Liver (tissue), 9 donors: Measurements from ENCODE around the gene ACACB. TPM values are rescaled to one million over a fixed set of nuclear protein-coding genes. Genes with fewer than 3 reads are reported as not detected.

ENCODE experiments used
- DNase-seq: peaks from one replicate; pipeline ENCODE4 v3.0.0-alpha.2; 2017; ENCODE audit warnings: low spot score
- H3K27ac ChIP-seq, 2 donors: one replicate each; pipeline ENCODE4 v1.7.0; 2013; ENCODE audit warnings: inconsistent platforms in 2 of 2, low read length in 2 of 2, control low read depth in 1 of 2, low read depth in 1 of 2, mild to moderate bottlenecking in 1 of 2
- H3K27me3 ChIP-seq, 4 donors: one replicate each; pipeline versions ENCODE4 v1.6.1 to v1.7.0; 2013; ENCODE audit warnings: low read length in 3 of 4, inconsistent platforms in 1 of 4, mild to moderate bottlenecking in 1 of 4, moderate library complexity in 1 of 4; ENCODE audit not compliant: control insufficient read depth in 4 of 4, insufficient read depth in 4 of 4
- H3K36me3 ChIP-seq, 4 donors: one replicate each; pipeline versions ENCODE4 v1.6.1 to v1.7.0; 2013; ENCODE audit warnings: low read length in 3 of 4, mild to moderate bottlenecking in 3 of 4, low read depth in 1 of 4, moderate library complexity in 1 of 4; ENCODE audit not compliant: control insufficient read depth in 4 of 4, insufficient read depth in 3 of 4
- H3K4me1 ChIP-seq, 4 donors: one replicate each; pipeline versions ENCODE4 v1.6.1 to v1.7.0; 2013; ENCODE audit warnings: low read length in 3 of 4, mild to moderate bottlenecking in 3 of 4, moderate library complexity in 1 of 4; ENCODE audit not compliant: control insufficient read depth in 4 of 4, insufficient read depth in 4 of 4
- H3K4me3 ChIP-seq, 3 donors: one replicate each; pipeline versions ENCODE4 v1.6.1 to v1.7.0; 2013; ENCODE audit warnings: low read length in 3 of 3, control low read depth in 1 of 3, low read depth in 1 of 3, mild to moderate bottlenecking in 1 of 3
- H3K9ac ChIP-seq, 2 donors: one replicate each; pipeline ENCODE4 v1.7.0; 2013; ENCODE audit warnings: low read length in 2 of 2, mild to moderate bottlenecking in 2 of 2, moderate library complexity in 2 of 2, control low read depth in 1 of 2, low read depth in 1 of 2
- H3K9me3 ChIP-seq, 4 donors: one replicate each; pipeline versions ENCODE4 v1.6.1 to v1.7.0; 2013; ENCODE audit warnings: low read length in 3 of 4; ENCODE audit not compliant: control insufficient read depth in 4 of 4
- EGR1 ChIP-seq, 2 donors: IDR thresholded peaks; 2 replicates each; pipeline ENCODE4 v1.6.1; 2016 to 2018; ENCODE audit warnings: antibody characterized with exemption in 2 of 2, low read depth in 2 of 2
- FOXA1 ChIP-seq: IDR thresholded peaks from 2 replicates; pipeline ENCODE4 v1.6.1; 2016; ENCODE audit warnings: antibody characterized with exemption
- FOXA2 ChIP-seq: IDR thresholded peaks from 2 replicates; pipeline ENCODE4 v1.6.1; 2016; ENCODE audit warnings: antibody characterized with exemption
- HNF4A ChIP-seq, 2 donors: conservative IDR thresholded peaks; 2 replicates each; pipeline ENCODE4 v1.6.1; 2016; ENCODE audit warnings: antibody characterized with exemption in 2 of 2, mild to moderate bottlenecking in 2 of 2
- HNF4G ChIP-seq: IDR thresholded peaks from 2 replicates; pipeline ENCODE4 v1.6.1; 2016; ENCODE audit warnings: antibody characterized with exemption
- JUND ChIP-seq, 2 donors: IDR thresholded peaks; 2 replicates each; pipeline ENCODE4 v1.6.1; 2016; ENCODE audit warnings: antibody characterized with exemption in 2 of 2
- NR2F2 ChIP-seq: IDR thresholded peaks from 2 replicates; pipeline ENCODE4 v1.6.1; 2016; ENCODE audit warnings: antibody characterized with exemption
- RAD21 ChIP-seq, 2 donors: IDR thresholded peaks; 2 replicates each; pipeline ENCODE4 v1.6.1; 2016; ENCODE audit warnings: antibody characterized with exemption in 2 of 2, mild to moderate bottlenecking in 2 of 2
- REST ChIP-seq: IDR thresholded peaks from 2 replicates; pipeline ENCODE4 v1.6.1; 2016; ENCODE audit warnings: antibody characterized with exemption, mild to moderate bottlenecking
- RXRA ChIP-seq, 2 donors: IDR thresholded peaks; 2 replicates each; pipeline ENCODE4 v1.6.1; 2017 to 2018; ENCODE audit warnings: antibody characterized with exemption in 2 of 2, mild to moderate bottlenecking in 1 of 2
- SP1 ChIP-seq: IDR thresholded peaks from 2 replicates; pipeline ENCODE4 v1.6.1; 2018; ENCODE audit warnings: antibody characterized with exemption, mild to moderate bottlenecking
- TAF1 ChIP-seq: conservative IDR thresholded peaks from 2 replicates; pipeline ENCODE4 v1.6.1; 2016; ENCODE audit warnings: antibody characterized with exemption, mild to moderate bottlenecking
- YY1 ChIP-seq: IDR thresholded peaks from 2 replicates; pipeline ENCODE4 v1.6.1; 2016; ENCODE audit warnings: antibody characterized with exemption, mild to moderate bottlenecking
- ZBTB33 ChIP-seq: IDR thresholded peaks from 2 replicates; pipeline ENCODE4 v1.6.1; 2016; ENCODE audit warnings: antibody characterized with exemption
- WGBS: extraction: QIAGEN DNeasy Blood & Tissue Kit; methylation state at CpG from one replicate; pipeline ENCODE4 v1.1.7; 2013; 5-methylcytosine and 5-hydroxymethylcytosine counted together
- polyA plus RNA-seq, 2 donors: library from polyadenylated mRNA; stranded (reverse) in 1 of 2; unstranded in 1 of 2; fragments of 200-250 nt in 1 of 2; fragments of >200 nt in 1 of 2; fragmentation: Nextera tagmentation in 1 of 2; extraction: Ambion mirVana in 1 of 2; gene quantifications; one replicate each; pipeline versions ENCODE4 v1.2.1 to v1.2.3, GENCODE V29; 2013 to 2015
- total RNA-seq, 2 donors: library from RNA; depleted of rRNA; stranded (reverse); fragments of >200 nt; gene quantifications; one replicate each; pipeline ENCODE4 v1.2.3, GENCODE V29; 2014
- TF ChIP-seq, protein P1 (sequence below): IDR thresholded peaks from 2 replicates; pipeline ENCODE4 v1.6.1; 2016; ENCODE audit warnings: antibody characterized with exemption
- TF ChIP-seq, protein P2 (sequence below): IDR thresholded peaks from 2 replicates; pipeline ENCODE4 v1.6.1; 2016; ENCODE audit warnings: antibody characterized with exemption
- TF ChIP-seq, protein P3 (sequence below): fragments of 150-350 bp; IDR thresholded peaks from 2 replicates; pipeline ENCODE4 v1.5.1; 2017; ENCODE audit warnings: improper control_type of control experiment, low read depth, low read length; ENCODE audit not compliant: missing input control
- donor health status: healthy.
- donor health status: healthy.
- donor health status: healthy.
- donor health status: healthy.
- donor health status: healthy.

Gene ACACB
- total and polyA plus RNA-seq, 4 donors: 12.9 to 288 (median 52.1) TPM

DNA sequence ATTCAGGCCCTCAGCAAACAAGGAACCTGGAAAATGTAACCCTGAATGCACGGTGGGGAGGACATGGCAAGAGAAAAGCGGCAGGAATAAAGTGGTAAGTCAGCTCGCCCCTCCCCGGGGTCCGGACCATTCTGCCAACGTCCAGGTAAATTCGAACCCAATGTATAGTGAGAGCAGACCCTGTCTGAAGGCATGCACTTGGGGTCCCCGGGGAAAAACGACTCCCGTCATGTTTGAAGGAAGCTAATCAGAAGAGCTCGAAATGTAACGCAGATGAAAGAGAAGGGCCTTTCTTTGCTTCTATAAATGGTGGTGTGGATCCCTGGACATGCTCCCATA lies 193 bp downstream of the ACACB start:
- peak overlapping the region in 1 of 3 donors; percentile 18 for H3K4me3 ChIP-seq
- no peaks in the 10 kb centered on the region for H3K27me3 ChIP-seq
- no peak for DNase-seq
- peak overlapping the region; percentile 78 to 85 for H3K27ac ChIP-seq
- TF ChIP-seq SP1 (no peak), FOXA1 (no peak), YY1 (no peak), RXRA (IDR thresholded peaks at IDR 0.05) (no peak), EGR1 (IDR thresholded peaks at IDR 0.05; ENCODE audit: low read depth in 2 of 2) (no peak), HNF4G (no peak), TAF1 (no peak), REST (no peak), FOXA2 (no peak)
- TF ChIP-seq, protein P1, sequence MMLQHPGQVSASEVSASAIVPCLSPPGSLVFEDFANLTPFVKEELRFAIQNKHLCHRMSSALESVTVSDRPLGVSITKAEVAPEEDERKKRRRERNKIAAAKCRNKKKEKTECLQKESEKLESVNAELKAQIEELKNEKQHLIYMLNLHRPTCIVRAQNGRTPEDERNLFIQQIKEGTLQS: no peak
- no peaks in the 10 kb centered on the region for H3K9me3 ChIP-seq
- peak overlapping the region in 1 of 2 donors; percentile 9 for H3K9ac ChIP-seq
- no peaks in the 10 kb centered on the region for H3K36me3 ChIP-seq
- WGBS: 53% methylated on average over 12 of the region's 12 CpGs
- H3K4me1 ChIP-seq: peaks cover 17 to 80% (median 72%) of the 10 kb centered on the region in 4 donors

DNA sequence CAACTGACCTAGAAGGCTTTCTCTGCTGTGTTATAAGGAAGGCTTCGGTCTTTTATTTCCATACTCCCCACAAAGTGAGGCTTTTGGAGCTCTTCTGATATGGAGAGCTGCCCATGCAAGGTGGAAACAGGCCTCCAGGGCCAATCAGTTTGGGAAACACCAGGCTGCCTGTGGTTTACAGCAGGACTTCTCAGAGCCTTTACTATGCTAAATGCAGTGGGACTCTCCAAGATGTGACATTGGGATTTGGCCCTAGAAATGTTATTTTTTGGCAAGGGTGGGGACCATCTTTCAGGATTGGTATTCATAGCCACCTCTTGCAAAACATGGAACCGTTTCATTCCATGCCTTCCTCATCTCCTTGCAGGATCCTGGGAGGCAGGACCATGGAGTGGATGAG lies 3.7 kb downstream of the ACACB start:
- Histone ChIP-seq H3K9ac (no peak overlapping the region), H3K27ac (no peak overlapping the region), H3K4me3 (no peak overlapping the region), H3K4me1 (peaks cover 14 to 59% (median 51%) of the 10 kb centered on the region in 4 donors), H3K9me3 (no peaks in the 10 kb centered on the region), H3K36me3 (no peaks in the 10 kb centered on the region), H3K27me3 (no peaks in the 10 kb centered on the region)
- WGBS: 76% methylated on average over 2 of the region's 2 CpGs
- no peak for DNase-seq
- no peak for TF ChIP-seq HNF4G
- TF ChIP-seq, protein P2, sequence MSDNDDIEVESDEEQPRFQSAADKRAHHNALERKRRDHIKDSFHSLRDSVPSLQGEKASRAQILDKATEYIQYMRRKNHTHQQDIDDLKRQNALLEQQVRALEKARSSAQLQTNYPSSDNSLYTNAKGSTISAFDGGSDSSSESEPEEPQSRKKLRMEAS: no peak
- no peak for TF ChIP-seq EGR1 (IDR thresholded peaks at IDR 0.05; ENCODE audit: low read depth in 2 of 2)
- TF ChIP-seq FOXA1: no peak
- no peak for TF ChIP-seq RAD21 (IDR thresholded peaks at IDR 0.05)
- no peak for TF ChIP-seq RXRA (IDR thresholded peaks at IDR 0.05)
- no peak for TF ChIP-seq FOXA2
- TF ChIP-seq ZBTB33: no peak
- no peak for TF ChIP-seq TAF1
- TF ChIP-seq, protein P1: no peak
- TF ChIP-seq NR2F2: no peak
- TF ChIP-seq SP1: no peak
- no peak for TF ChIP-seq HNF4A (conservative IDR thresholded peaks at IDR 0.05)
- TF ChIP-seq, protein P3, sequence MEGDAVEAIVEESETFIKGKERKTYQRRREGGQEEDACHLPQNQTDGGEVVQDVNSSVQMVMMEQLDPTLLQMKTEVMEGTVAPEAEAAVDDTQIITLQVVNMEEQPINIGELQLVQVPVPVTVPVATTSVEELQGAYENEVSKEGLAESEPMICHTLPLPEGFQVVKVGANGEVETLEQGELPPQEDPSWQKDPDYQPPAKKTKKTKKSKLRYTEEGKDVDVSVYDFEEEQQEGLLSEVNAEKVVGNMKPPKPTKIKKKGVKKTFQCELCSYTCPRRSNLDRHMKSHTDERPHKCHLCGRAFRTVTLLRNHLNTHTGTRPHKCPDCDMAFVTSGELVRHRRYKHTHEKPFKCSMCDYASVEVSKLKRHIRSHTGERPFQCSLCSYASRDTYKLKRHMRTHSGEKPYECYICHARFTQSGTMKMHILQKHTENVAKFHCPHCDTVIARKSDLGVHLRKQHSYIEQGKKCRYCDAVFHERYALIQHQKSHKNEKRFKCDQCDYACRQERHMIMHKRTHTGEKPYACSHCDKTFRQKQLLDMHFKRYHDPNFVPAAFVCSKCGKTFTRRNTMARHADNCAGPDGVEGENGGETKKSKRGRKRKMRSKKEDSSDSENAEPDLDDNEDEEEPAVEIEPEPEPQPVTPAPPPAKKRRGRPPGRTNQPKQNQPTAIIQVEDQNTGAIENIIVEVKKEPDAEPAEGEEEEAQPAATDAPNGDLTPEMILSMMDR: no peak
- no peak for TF ChIP-seq JUND (IDR thresholded peaks at IDR 0.05)
